WTC11 (cell line): ENCODE results near the gene ZMYND11. TPM values are rescaled to one million over a fixed set of nuclear protein-coding genes. Genes with fewer than 3 reads are reported as not detected.

Experiments used
- ATAC-seq: fragments of 200-7000 bp; cut with Tn5 transposase; 2 replicates; pipeline ENCODE4 v1.10.0; 2021; ENCODE audit warnings: mild to moderate bottlenecking, moderate library complexity
- CTCF ChIA-PET: fragments of 300-600 bp; sonication (Branson Sonifier 250); formaldehyde crosslinking; loops from one replicate; lab custom pipeline; 2021; ENCODE audit warnings: antibody characterized with exemption; lab: Charles Lee
- POLR2A ChIA-PET: fragments of 350-600 bp; sonication (Branson Sonifier 250); formaldehyde crosslinking; loops from one replicate; lab custom pipeline; 2021; ENCODE audit warnings: antibody characterized with exemption; lab: Charles Lee
- DNase-seq: peaks from one replicate; pipeline ENCODE4 v3.0.0; 2021; ENCODE audit warnings: low spot score
- H3K27ac Mint-ChIP-seq: 2 replicates; pipeline ENCODE4 v1.8.0; 2021; ENCODE audit warnings: mixed read lengths
- H3K27me3 Mint-ChIP-seq: 2 replicates; pipeline ENCODE4 v1.8.0; 2021; ENCODE audit warnings: low read depth, mild to moderate bottlenecking, moderate library complexity, mixed read lengths
- H3K36me3 Mint-ChIP-seq: 2 replicates; pipeline ENCODE4 v1.8.0; 2021; ENCODE audit warnings: mixed read lengths
- H3K4me1 Mint-ChIP-seq: 2 replicates; pipeline ENCODE4 v1.8.0; 2022; ENCODE audit warnings: mixed read lengths
- H3K4me3 Mint-ChIP-seq: 2 replicates; pipeline ENCODE4 v1.8.0; 2021; ENCODE audit warnings: mild to moderate bottlenecking, moderate library complexity, mixed read lengths
- H3K9me3 Mint-ChIP-seq: 2 replicates; pipeline ENCODE4 v1.8.0; 2021; ENCODE audit warnings: mixed read lengths
- AFF4 ChIP-seq: sonication (generic); formaldehyde crosslinking; IDR thresholded peaks from 2 replicates; pipeline ENCODE4 v1.8.1; 2023; ENCODE audit warnings: mild to moderate bottlenecking, missing genetic modification reagents, borderline replicate concordance
- AR ChIP-seq: fragments of 250-450 bp; sonication (Bioruptor Pico); IDR thresholded peaks from 2 replicates; pipeline ENCODE4 v1.9.0; 2021; ENCODE audit warnings: mild to moderate bottlenecking
- ESRRA ChIP-seq: sonication (generic); formaldehyde crosslinking; IDR thresholded peaks from 2 replicates; pipeline ENCODE4 v1.8.1; 2022; ENCODE audit warnings: mild to moderate bottlenecking, missing genetic modification reagents, borderline replicate concordance
- GABPB1 ChIP-seq: sonication (generic); formaldehyde crosslinking; IDR thresholded peaks from 2 replicates; pipeline ENCODE4 v1.8.1; 2023; ENCODE audit warnings: mild to moderate bottlenecking, missing genetic modification reagents
- HMGXB4 ChIP-seq: sonication (generic); formaldehyde crosslinking; IDR thresholded peaks from 2 replicates; pipeline ENCODE4 v1.8.1; 2023; ENCODE audit warnings: mild to moderate bottlenecking, moderate library complexity, missing genetic modification reagents
- IRF2 ChIP-seq: sonication (generic); formaldehyde crosslinking; IDR thresholded peaks from 2 replicates; pipeline ENCODE4 v1.8.0; 2022; ENCODE audit warnings: low read depth, missing genetic modification reagents, borderline replicate concordance
- TEAD4 ChIP-seq: sonication (generic); formaldehyde crosslinking; IDR thresholded peaks from 2 replicates; pipeline ENCODE4 v1.8.0; 2022; ENCODE audit warnings: mild to moderate bottlenecking, missing genetic modification reagents
- USF1 ChIP-seq: sonication (generic); formaldehyde crosslinking; IDR thresholded peaks from 2 replicates; pipeline ENCODE4 v1.8.0; 2022; ENCODE audit warnings: mild to moderate bottlenecking, missing genetic modification reagents
- USF2 ChIP-seq: sonication (generic); formaldehyde crosslinking; IDR thresholded peaks from 2 replicates; pipeline ENCODE4 v1.8.1; 2023; ENCODE audit warnings: mild to moderate bottlenecking, missing genetic modification reagents, moderate library complexity
- ZNF317 ChIP-seq: sonication (generic); formaldehyde crosslinking; IDR thresholded peaks from 2 replicates; pipeline ENCODE4 v1.8.1; 2023; ENCODE audit warnings: low read depth, mild to moderate bottlenecking, moderate library complexity, missing genetic modification reagents, borderline replicate concordance
- ZNF671 ChIP-seq: fragments of 250-450 bp; sonication (Bioruptor Pico); IDR thresholded peaks from 2 replicates; pipeline ENCODE4 v1.8.0; 2021; ENCODE audit warnings: mild to moderate bottlenecking
- total RNA-seq: library from RNA; stranded (reverse); gene quantifications from 3 replicates; pipeline ENCODE4 v1.2.3, GENCODE V29; 2021

ZMYND11 gene
- total RNA-seq, 1 experiment from 2014 or later: 22.3 TPM

DNA sequence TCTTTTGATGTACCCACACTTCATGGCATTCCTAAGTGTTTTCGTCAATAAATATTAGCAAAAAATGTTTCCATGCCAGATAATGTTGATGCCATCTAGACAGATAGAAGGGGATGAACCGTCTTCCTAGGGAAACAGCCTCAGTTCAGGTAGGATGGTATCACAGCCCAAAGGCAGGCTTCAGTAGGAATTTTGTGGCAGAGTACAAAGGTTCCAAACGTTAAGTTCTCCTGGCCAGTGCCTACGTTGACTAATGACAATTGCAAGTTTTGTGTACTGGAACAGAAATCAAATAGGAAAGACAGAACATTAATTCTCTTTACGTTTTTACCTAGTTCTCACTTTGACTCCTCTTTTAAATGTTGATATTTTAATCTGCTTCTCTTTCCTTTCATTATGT, 75.0 kb downstream of the ZMYND11 start:
- no peak for ATAC-seq
- no peaks in the 10 kb centered on the region for H3K27me3 Mint-ChIP-seq
- no peak for DNase-seq
- CTCF ChIA-PET: no interaction called here
- H3K36me3 Mint-ChIP-seq: peaks cover 10% of the 10 kb centered on the region
- TF ChIP-seq GABPB1: no peak
- no peak for TF ChIP-seq IRF2
- no peak for TF ChIP-seq ESRRA (CRISPR knock-in tag)
- no peak for TF ChIP-seq USF2 (CRISPR knock-in tag)
- no peak for TF ChIP-seq TEAD4 (CRISPR knock-in tag)
- no peak for TF ChIP-seq HMGXB4 (CRISPR knock-in tag)
- POLR2A ChIA-PET: no interaction called here
- H3K4me3 Mint-ChIP-seq: no peak overlapping the region
- H3K9me3 Mint-ChIP-seq: peaks cover 8% of the 10 kb centered on the region
- no peak overlapping the region for H3K27ac Mint-ChIP-seq
- H3K4me1 Mint-ChIP-seq: no peaks in the 10 kb centered on the region

GRCh38 chr10:215444-215843, 80.2 kb downstream of the ZMYND11 start:
- Mint-ChIP-seq H3K4me3 (no peak overlapping the region), H3K4me1 (no peaks in the 10 kb centered on the region), H3K9me3 (no peaks in the 10 kb centered on the region), H3K36me3 (no peaks in the 10 kb centered on the region; the same call in 1 of the 2 replicates), H3K27me3 (no peaks in the 10 kb centered on the region), H3K27ac (no peak overlapping the region)
- TF ChIP-seq USF1 (CRISPR knock-in tag): no peak
- TF ChIP-seq AFF4 (CRISPR knock-in tag): no peak
- POLR2A ChIA-PET: no interaction called here
- CTCF ChIA-PET: interaction anchor here (0.7 kb wide), 1 partner anchor 16 kb away, joined by 3 read pairs; no protein-coding TSS in a partner anchor
- ATAC-seq (no peak), DNase-seq (no peak)

DNA sequence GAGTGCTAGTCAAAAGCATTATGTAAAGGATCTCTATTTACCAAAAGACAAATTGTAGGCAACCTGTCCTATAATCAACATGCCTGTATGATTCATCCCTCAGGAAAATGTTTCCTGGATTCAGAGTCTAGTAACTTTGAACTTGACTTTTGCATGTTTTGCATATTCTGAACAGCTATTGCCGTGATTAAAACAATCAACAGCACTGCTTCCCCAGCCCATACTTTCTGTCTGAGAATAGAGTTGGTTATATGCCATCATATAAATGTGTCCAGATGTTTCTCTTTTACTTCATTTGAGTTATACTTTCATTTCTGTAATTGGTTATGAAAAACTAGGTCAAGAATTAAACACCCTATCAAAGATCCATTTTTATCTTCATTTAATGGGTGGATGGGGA, 83.5 kb downstream of the ZMYND11 start:
- no peak overlapping the region for H3K27ac Mint-ChIP-seq
- POLR2A ChIA-PET: interaction anchor here (1.0 kb wide), 1 partner anchor 28 kb away, joined by 3 read pairs; no protein-coding TSS in a partner anchor
- H3K9me3 Mint-ChIP-seq: no peaks in the 10 kb centered on the region
- no peaks in the 10 kb centered on the region for H3K4me1 Mint-ChIP-seq
- H3K27me3 Mint-ChIP-seq: no peaks in the 10 kb centered on the region
- CTCF ChIA-PET: interaction anchor here (4.6 kb wide), 1 partner anchor 12 kb away, joined by 35 read pairs; no protein-coding TSS in a partner anchor
- no peaks in the 10 kb centered on the region for H3K36me3 Mint-ChIP-seq
- TF ChIP-seq AR: no peak
- TF ChIP-seq ZNF671 (CRISPR knock-in tag): no peak
- no peak for TF ChIP-seq ZNF317 (CRISPR knock-in tag)
- no peak overlapping the region for H3K4me3 Mint-ChIP-seq
- ATAC-seq (no peak), DNase-seq (no peak)
